Right atrium auricular region (tissue), 2 donors: ENCODE measurements around the gene WDR93. TPM values are rescaled to one million over a fixed set of nuclear protein-coding genes. Genes with fewer than 3 reads are reported as not detected.

Experiments
- DNase-seq: peaks from one replicate; pipeline ENCODE4 v3.0.0-alpha.2; 2019; ENCODE audit warnings: low spot score
- H3K27ac ChIP-seq, 2 donors: fragments of 200-600 bp; sonication (generic); 1 replicate in 1 of 2; 2 replicates in 1 of 2; pipeline ENCODE4 v1.5.1; 2016 to 2019
- H3K27me3 ChIP-seq, 2 donors: fragments of 200-600 bp; sonication (generic); one replicate each; pipeline versions ENCODE4 v1.5.1 to v1.6.0; 2017 to 2019
- H3K36me3 ChIP-seq: fragments of 200-600 bp; sonication (generic); one replicate; pipeline ENCODE4 v1.5.1; 2016
- H3K4me1 ChIP-seq, 2 donors: fragments of 200-600 bp; sonication (generic); one replicate each; pipeline versions ENCODE4 v1.5.1 to v1.6.0; 2017 to 2019
- H3K4me3 ChIP-seq, 2 donors: fragments of 200-600 bp; sonication (generic); 1 replicate in 1 of 2; 2 replicates in 1 of 2; pipeline ENCODE4 v1.5.1; 2017 to 2019; ENCODE audit warnings: mild to moderate bottlenecking in 1 of 2, moderate library complexity in 1 of 2
- H3K9me3 ChIP-seq, 2 donors: fragments of 200-600 bp; sonication (generic); one replicate each; pipeline ENCODE4 v1.5.1; 2019
- total RNA-seq, 2 donors: library from RNA; depleted of rRNA; stranded (reverse); fragments of >200 nt; gene quantifications; one replicate each; pipeline ENCODE4 v1.1.0, GENCODE V29; 2016
- TF ChIP-seq, protein P1 (sequence below), 2 donors: fragments of 200-600 bp; sonication (generic); IDR thresholded peaks; one replicate each; pipeline ENCODE4 v1.5.1; 2019; ENCODE audit warnings: antibody characterized with exemption in 2 of 2

Gene WDR93
- total RNA-seq, 2 donors from 2014 or later, result 0.20 TPM; not detected in 1

- DNase-seq, result no peak
- no peaks in the 10 kb centered on the region for H3K9me3 ChIP-seq
- no peak overlapping the region for H3K27ac ChIP-seq
- no peaks in the 10 kb centered on the region for H3K36me3 ChIP-seq
- H3K4me1 ChIP-seq, result peaks cover 0 to under 1% of the 10 kb centered on the region in 2 donors
- no peak overlapping the region for H3K4me3 ChIP-seq
- TF ChIP-seq, protein P1, sequence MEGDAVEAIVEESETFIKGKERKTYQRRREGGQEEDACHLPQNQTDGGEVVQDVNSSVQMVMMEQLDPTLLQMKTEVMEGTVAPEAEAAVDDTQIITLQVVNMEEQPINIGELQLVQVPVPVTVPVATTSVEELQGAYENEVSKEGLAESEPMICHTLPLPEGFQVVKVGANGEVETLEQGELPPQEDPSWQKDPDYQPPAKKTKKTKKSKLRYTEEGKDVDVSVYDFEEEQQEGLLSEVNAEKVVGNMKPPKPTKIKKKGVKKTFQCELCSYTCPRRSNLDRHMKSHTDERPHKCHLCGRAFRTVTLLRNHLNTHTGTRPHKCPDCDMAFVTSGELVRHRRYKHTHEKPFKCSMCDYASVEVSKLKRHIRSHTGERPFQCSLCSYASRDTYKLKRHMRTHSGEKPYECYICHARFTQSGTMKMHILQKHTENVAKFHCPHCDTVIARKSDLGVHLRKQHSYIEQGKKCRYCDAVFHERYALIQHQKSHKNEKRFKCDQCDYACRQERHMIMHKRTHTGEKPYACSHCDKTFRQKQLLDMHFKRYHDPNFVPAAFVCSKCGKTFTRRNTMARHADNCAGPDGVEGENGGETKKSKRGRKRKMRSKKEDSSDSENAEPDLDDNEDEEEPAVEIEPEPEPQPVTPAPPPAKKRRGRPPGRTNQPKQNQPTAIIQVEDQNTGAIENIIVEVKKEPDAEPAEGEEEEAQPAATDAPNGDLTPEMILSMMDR (IDR thresholded peaks at IDR 0.05), result no peak
- H3K27me3 ChIP-seq, result no peaks in the 10 kb centered on the region
These were observed 4.6 kb downstream of the WDR93 start for GRCh38 chr15:89695198-89695597.

- Histone ChIP-seq H3K27ac (no peak overlapping the region), H3K9me3 (no peaks in the 10 kb centered on the region), H3K36me3 (no peaks in the 10 kb centered on the region), H3K4me3 (no peak overlapping the region), H3K4me1 (no peaks in the 10 kb centered on the region), H3K27me3 (no peaks in the 10 kb centered on the region)
- TF ChIP-seq, protein P1 (IDR thresholded peaks at IDR 0.05), result no peak
- no peak for DNase-seq
These were observed 13.8 kb downstream of the WDR93 start for GRCh38 chr15:89704411-89704810.

GRCh38 chr15:89707577-89707976, 17.0 kb downstream of the WDR93 start:
- Histone ChIP-seq H3K36me3 (no peaks in the 10 kb centered on the region), H3K27me3 (no peaks in the 10 kb centered on the region), H3K27ac (no peak overlapping the region), H3K4me3 (no peak overlapping the region), H3K4me1 (no peaks in the 10 kb centered on the region), H3K9me3 (no peaks in the 10 kb centered on the region)
- DNase-seq, result no peak
- TF ChIP-seq, protein P1 (IDR thresholded peaks at IDR 0.05), result no peak

GRCh38 chr15:89714775-89715174, 24.2 kb downstream of the WDR93 start:
- Histone ChIP-seq H3K4me3 (no peak overlapping the region), H3K4me1 (no peaks in the 10 kb centered on the region), H3K9me3 (no peaks in the 10 kb centered on the region), H3K36me3 (no peaks in the 10 kb centered on the region), H3K27ac (no peak overlapping the region), H3K27me3 (no peaks in the 10 kb centered on the region)
- DNase-seq, result no peak
- TF ChIP-seq, protein P1 (IDR thresholded peaks at IDR 0.05), result no peak

DNA sequence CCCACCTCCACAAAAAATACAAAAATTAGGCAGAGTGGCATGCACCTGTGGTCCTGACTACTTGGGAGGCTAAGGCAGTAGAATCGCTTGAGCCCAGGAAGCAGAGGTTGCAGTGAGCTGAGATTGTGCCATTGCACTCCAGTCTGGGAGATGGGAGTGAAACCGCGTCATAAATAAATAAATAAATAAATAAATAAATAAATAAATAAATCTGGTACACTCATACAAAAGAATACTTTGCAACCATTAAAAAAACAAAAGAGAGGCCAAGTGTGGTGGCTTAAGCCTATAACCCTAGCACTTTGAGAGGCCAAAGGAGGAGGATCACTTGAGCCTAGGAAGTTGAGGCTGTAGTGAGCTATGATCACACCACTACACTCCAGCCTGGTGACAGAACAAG, 32.4 kb downstream of the WDR93 start:
- Histone ChIP-seq H3K36me3 (no peaks in the 10 kb centered on the region), H3K4me1 (peaks cover 0 to 1% of the 10 kb centered on the region in 2 donors), H3K4me3 (no peak overlapping the region), H3K27me3 (no peaks in the 10 kb centered on the region), H3K9me3 (no peaks in the 10 kb centered on the region), H3K27ac (no peak overlapping the region)
- TF ChIP-seq, protein P1 (IDR thresholded peaks at IDR 0.05), result no peak
- no peak for DNase-seq

GRCh38 chr15:89724621-89725020, 34.0 kb downstream of the WDR93 start:
- no peaks in the 10 kb centered on the region for H3K36me3 ChIP-seq

More at GRCh38 chr15:89724621-89725020, 34.0 kb downstream of the WDR93 start:
- H3K4me1 ChIP-seq, result peaks cover 0 to 7% of the 10 kb centered on the region in 2 donors
- H3K27me3 ChIP-seq, result no peaks in the 10 kb centered on the region
- H3K9me3 ChIP-seq, result no peaks in the 10 kb centered on the region
- H3K4me3 ChIP-seq, result no peak overlapping the region
- no peak for DNase-seq
- TF ChIP-seq, protein P1 (IDR thresholded peaks at IDR 0.05), result no peak
- H3K27ac ChIP-seq, result no peak overlapping the region
